Lower leg skin (tissue), 4 donors: ENCODE data around the gene TOX2. TPM values are rescaled to one million over a fixed set of nuclear protein-coding genes. Genes with fewer than 3 reads are reported as not detected.

Experiments
- DNase-seq, 2 donors: peaks; one replicate each; pipeline ENCODE4 v3.0.0-alpha.2; 2019; ENCODE audit warnings: low spot score in 2 of 2
- H3K4me3 ChIP-seq: fragments of 200-600 bp; sonication (generic); 2 replicates; pipeline ENCODE4 v1.5.1; 2017; ENCODE audit warnings: mild to moderate bottlenecking, low read depth; ENCODE audit not compliant: poor library complexity, severe bottlenecking
- POLR2A ChIP-seq, 2 donors: fragments of 450-650 bp; IDR thresholded peaks; one replicate each; pipeline ENCODE4 v1.6.1; 2016 to 2017; ENCODE audit warnings: antibody characterized with exemption in 2 of 2, mild to moderate bottlenecking in 1 of 2, moderate library complexity in 1 of 2
- WGBS, 2 donors: methylation state at CpG; one replicate each; pipeline ENCODE4 v1.1.5; 2018; 5-methylcytosine and 5-hydroxymethylcytosine counted together
- intact Hi-C: fragments of 100-400 bp; cut with DNase I; formaldehyde crosslinking; loops from one replicate; pipeline ENCODE4 v1.15.0; 2023; ENCODE audit warnings: low total_unique reads
- total RNA-seq, 4 donors: library from RNA; depleted of rRNA; stranded (reverse); fragments of >200 nt; gene quantifications; one replicate each; pipeline ENCODE4 v1.1.0, GENCODE V29; 2016
- TF ChIP-seq, protein P1 (sequence below), 3 donors: fragments of 450-650 bp; IDR thresholded peaks; one replicate each; pipeline ENCODE4 v1.5.1; 2016; ENCODE audit warnings: antibody characterized with exemption in 3 of 3, mild to moderate bottlenecking in 3 of 3, moderate library complexity in 2 of 3

The TOX2 gene
- total RNA-seq, 4 donors from 2014 or later, result 1.8 to 5.2 (median 1.9) TPM

- H3K4me3 ChIP-seq, result no peak overlapping the region
- TF ChIP-seq POLR2A (IDR thresholded peaks at IDR 0.05), result no peak
- TF ChIP-seq, protein P1, sequence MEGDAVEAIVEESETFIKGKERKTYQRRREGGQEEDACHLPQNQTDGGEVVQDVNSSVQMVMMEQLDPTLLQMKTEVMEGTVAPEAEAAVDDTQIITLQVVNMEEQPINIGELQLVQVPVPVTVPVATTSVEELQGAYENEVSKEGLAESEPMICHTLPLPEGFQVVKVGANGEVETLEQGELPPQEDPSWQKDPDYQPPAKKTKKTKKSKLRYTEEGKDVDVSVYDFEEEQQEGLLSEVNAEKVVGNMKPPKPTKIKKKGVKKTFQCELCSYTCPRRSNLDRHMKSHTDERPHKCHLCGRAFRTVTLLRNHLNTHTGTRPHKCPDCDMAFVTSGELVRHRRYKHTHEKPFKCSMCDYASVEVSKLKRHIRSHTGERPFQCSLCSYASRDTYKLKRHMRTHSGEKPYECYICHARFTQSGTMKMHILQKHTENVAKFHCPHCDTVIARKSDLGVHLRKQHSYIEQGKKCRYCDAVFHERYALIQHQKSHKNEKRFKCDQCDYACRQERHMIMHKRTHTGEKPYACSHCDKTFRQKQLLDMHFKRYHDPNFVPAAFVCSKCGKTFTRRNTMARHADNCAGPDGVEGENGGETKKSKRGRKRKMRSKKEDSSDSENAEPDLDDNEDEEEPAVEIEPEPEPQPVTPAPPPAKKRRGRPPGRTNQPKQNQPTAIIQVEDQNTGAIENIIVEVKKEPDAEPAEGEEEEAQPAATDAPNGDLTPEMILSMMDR (IDR thresholded peaks at IDR 0.05), result no peak
- peak in 1 of 2 donors; percentile 37 for DNase-seq
- 76 to 79% methylated on average over 18 of the region's 18 CpGs for WGBS, 2 donors
- intact Hi-C loops, result no loop called here
These were observed 35.3 kb downstream of the TOX2 start for GRCh38 chr20:43949741-43950618.

GRCh38 chr20:43953919-43954592 is 39.4 kb downstream of the TOX2 start:
- intact Hi-C loops, result no loop called here
- 72 to 83% methylated on average over 8 of the region's 8 CpGs for WGBS, 2 donors
- no peak for DNase-seq
- no peak overlapping the region for H3K4me3 ChIP-seq
- TF ChIP-seq POLR2A (IDR thresholded peaks at IDR 0.05), result no peak
- TF ChIP-seq, protein P1 (IDR thresholded peaks at IDR 0.05), result no peak

GRCh38 chr20:43954704-43955061 is 40.0 kb downstream of the TOX2 start:
- TF ChIP-seq, protein P1 (IDR thresholded peaks at IDR 0.05), result no peak
- TF ChIP-seq POLR2A (IDR thresholded peaks at IDR 0.05), result no peak
- 60 to 73% methylated on average over 6 of the region's 6 CpGs for WGBS, 2 donors
- no peak overlapping the region for H3K4me3 ChIP-seq
- intact Hi-C loops, result no loop called here
- no peak for DNase-seq

GRCh38 chr20:43955062-43955749 is 40.6 kb downstream of the TOX2 start:
- intact Hi-C loops, result no loop called here
- DNase-seq, result no peak
- 9 to 11% methylated on average over 6 of the region's 6 CpGs for WGBS, 2 donors
- TF ChIP-seq, protein P1 (IDR thresholded peaks at IDR 0.05), result no peak
- TF ChIP-seq POLR2A (IDR thresholded peaks at IDR 0.05), result no peak
- H3K4me3 ChIP-seq, result no peak overlapping the region

DNA sequence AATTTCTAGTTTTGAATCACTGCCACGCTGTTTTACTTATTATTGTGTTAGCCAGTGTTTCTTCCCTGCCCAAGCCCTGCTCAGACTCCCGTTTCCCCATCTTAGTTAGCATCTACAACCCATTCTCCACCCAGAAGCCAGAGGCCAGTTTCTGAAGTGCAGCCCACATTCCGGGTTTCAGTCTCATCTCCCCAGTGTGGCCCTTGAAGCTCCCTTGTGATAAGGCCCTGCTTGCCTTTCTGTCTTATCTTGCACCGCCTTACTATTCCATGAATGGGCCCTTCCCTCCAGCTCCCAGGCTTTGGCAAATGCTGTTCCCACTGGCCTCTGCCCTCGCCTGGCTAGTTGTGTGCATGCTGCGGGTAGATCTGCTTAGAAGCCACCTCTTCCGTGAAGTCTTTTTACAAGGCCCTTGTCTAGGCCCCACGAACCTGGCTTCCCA is 41.1 kb downstream of the TOX2 start:
- TF ChIP-seq, protein P1 (IDR thresholded peaks at IDR 0.05), result no peak
- no peak for TF ChIP-seq POLR2A (IDR thresholded peaks at IDR 0.05)
- WGBS, 2 donors, result 59 to 66% methylated on average over 8 of the region's 8 CpGs
- H3K4me3 ChIP-seq, result no peak overlapping the region
- DNase-seq, result no peak
- intact Hi-C loops, result no loop called here
